Keratinocyte (primary cell): ENCODE results near the gene PAPOLB. TPM values are rescaled to one million over a fixed set of nuclear protein-coding genes. Genes with fewer than 3 reads are reported as not detected.

Experiments
- DNase-seq: peaks from one replicate; pipeline ENCODE4 v3.0.0-alpha.2; 2011; ENCODE audit warnings: low read depth, missing footprints, low spot score
- FAIRE-seq: peaks from 2 replicates; lab custom pipeline; 2011; peaks lifted over from hg19 to GRCh38; lab: Jason Lieb, UNC
- H2AFZ ChIP-seq: 2 replicates; pipeline ENCODE4 v1.6.0; 2012; ENCODE audit warnings: low read length, control low read depth, inconsistent platforms; ENCODE audit not compliant: control insufficient read depth
- H3K27ac ChIP-seq: 2 replicates; pipeline ENCODE4 v1.5.1; 2011; ENCODE audit warnings: low read length; ENCODE audit not compliant: control insufficient read depth, insufficient read depth
- H3K27me3 ChIP-seq: 3 replicates; pipeline ENCODE4 v1.6.0; 2011; ENCODE audit warnings: low read length; ENCODE audit not compliant: control insufficient read depth, insufficient read depth; ENCODE audit errors: extremely low read depth
- H3K36me3 ChIP-seq, 2 experiments: 2 replicates in 1 of 2; 3 replicates in 1 of 2; pipeline ENCODE4 v1.5.1; 2011; ENCODE audit warnings: low read length in 2 of 2, mild to moderate bottlenecking in 1 of 2; ENCODE audit not compliant: control insufficient read depth in 2 of 2, insufficient read depth in 2 of 2; ENCODE audit errors: extremely low read depth in 1 of 2
- H3K4me1 ChIP-seq: 3 replicates; pipeline ENCODE4 v1.5.1; 2011; ENCODE audit warnings: low read length; ENCODE audit not compliant: control insufficient read depth, insufficient read depth; ENCODE audit errors: extremely low read depth
- H3K4me2 ChIP-seq: 3 replicates; pipeline ENCODE4 v1.6.0; 2011; ENCODE audit warnings: low read depth, low read length; ENCODE audit not compliant: control insufficient read depth, insufficient read depth; ENCODE audit errors: extremely low read depth
- H3K4me3 ChIP-seq, 3 experiments: fragments of 200-600 bp in 1 of 3; sonication (generic) in 1 of 3; 2 replicates in 2 of 3; 3 replicates in 1 of 3; pipeline ENCODE4 v1.5.1; 2011 to 2016; ENCODE audit warnings: low read length in 3 of 3, mild to moderate bottlenecking in 3 of 3, control low read depth in 2 of 3, inconsistent platforms in 1 of 3, low read depth in 1 of 3, mixed read lengths in 1 of 3, mixed run types in 1 of 3, moderate library complexity in 1 of 3; ENCODE audit not compliant: control insufficient read depth in 2 of 3, insufficient read depth in 2 of 3; ENCODE audit errors: extremely low read depth in 1 of 3
- H3K79me2 ChIP-seq: 2 replicates; pipeline ENCODE4 v1.6.0; 2012; ENCODE audit warnings: low read length; ENCODE audit not compliant: control insufficient read depth, insufficient read depth
- H3K9ac ChIP-seq: 3 replicates; pipeline ENCODE4 v1.6.0; 2011; ENCODE audit warnings: low read length; ENCODE audit not compliant: control insufficient read depth, insufficient read depth; ENCODE audit errors: extremely low read depth
- H3K9me1 ChIP-seq: 3 replicates; pipeline ENCODE4 v1.6.0; 2011; ENCODE audit warnings: low read length; ENCODE audit not compliant: control insufficient read depth, insufficient read depth; ENCODE audit errors: extremely low read depth
- H3K9me3 ChIP-seq: 2 replicates; pipeline ENCODE4 v1.5.1; 2012; ENCODE audit warnings: low read depth, low read length; ENCODE audit not compliant: control insufficient read depth
- H4K20me1 ChIP-seq: 3 replicates; pipeline ENCODE4 v1.6.0; 2011; ENCODE audit warnings: low read length; ENCODE audit not compliant: control insufficient read depth, insufficient read depth; ENCODE audit errors: extremely low read depth
- CTCF ChIP-seq, 3 experiments: IDR thresholded peaks in 1 of 3; conservative IDR thresholded peaks in 1 of 3; optimal IDR thresholded peaks in 1 of 3; 2 replicates in 2 of 3; 3 replicates in 1 of 3; pipeline versions ENCODE3 to v1.5.1; 2011; ENCODE audit warnings: low read length in 3 of 3, mild to moderate bottlenecking in 3 of 3, moderate library complexity in 2 of 3, control low read depth in 1 of 3, inconsistent platforms in 1 of 3; ENCODE audit not compliant: insufficient read depth in 2 of 3; ENCODE audit errors: extremely low read depth in 1 of 3
- EZH2 ChIP-seq: IDR thresholded peaks from one replicate; pipeline ENCODE4 v1.6.1; 2012; ENCODE audit warnings: inconsistent platforms, mild to moderate bottlenecking, low read length, moderate library complexity
- dilution Hi-C: fragments of 300-500 bp; cut with MboI; formaldehyde crosslinking; loops from one replicate; pipeline ENCODE4 v1.7.0; 2020; ENCODE audit warnings: low sequenced_read_pairs; ENCODE audit not compliant: extremely low pct_ligation_motif_present
- polyA plus RNA-seq, 5 experiments: library from polyadenylated mRNA; depleted of rRNA in 3 of 5; stranded (reverse) in 3 of 5; stranded (forward) in 1 of 5; unstranded in 1 of 5; fragments of >200 nt; gene quantifications; 1 replicate in 1 of 5; 2 replicates in 3 of 5; 3 replicates in 1 of 5; pipeline versions ENCODE4 v1.2.1 to v1.2.3, GENCODE V29; 2011 to 2012; ENCODE audit warnings: missing spikeins in 2 of 5, low read depth in 1 of 5, low replicate concordance in 1 of 5

Gene PAPOLB
- polyA plus RNA-seq, 1 donor (not counting 4 experiments of a cell fraction or from before 2014, with no cell fraction given): not detected

GRCh38 chr7:4862156-4862555, 326 bp upstream of the PAPOLB start:
- peaks cover 19% of the 10 kb centered on the region for H3K27me3 ChIP-seq
- dilution Hi-C loops: no loop called here
- no peak for TF ChIP-seq EZH2
- TF ChIP-seq CTCF (optimal IDR thresholded peaks at IDR 0.05 in 1 of 3, IDR thresholded peaks at IDR 0.05 in 1 of 3, conservative IDR thresholded peaks at IDR 0.05 in 1 of 3; ENCODE audit: extremely low read depth in 1 of 3, insufficient read depth in 2 of 3, low read length in 3 of 3): no peak
- no peak overlapping the region for H3K9ac ChIP-seq
- no peaks in the 10 kb centered on the region for H3K4me1 ChIP-seq
- no peak overlapping the region for H2AFZ ChIP-seq
- H4K20me1 ChIP-seq: no peaks in the 10 kb centered on the region
- H3K9me3 ChIP-seq: peaks cover 2% of the 10 kb centered on the region
- no peaks in the 10 kb centered on the region for H3K36me3 ChIP-seq
- no peak for FAIRE-seq
- no peaks in the 10 kb centered on the region for H3K9me1 ChIP-seq
- no peak overlapping the region for H3K4me3 ChIP-seq
- no peaks in the 10 kb centered on the region for H3K79me2 ChIP-seq
- H3K27ac ChIP-seq: no peak overlapping the region
- DNase-seq: no peak
- H3K4me2 ChIP-seq: no peak overlapping the region

GRCh38 chr7:4861227-4861626, 603 bp downstream of the PAPOLB start:
- Histone ChIP-seq H3K4me1 (no peaks in the 10 kb centered on the region), H3K36me3 (no peaks in the 10 kb centered on the region), H3K4me2 (no peak overlapping the region), H3K4me3 (no peak overlapping the region), H3K9me1 (no peaks in the 10 kb centered on the region), H4K20me1 (no peaks in the 10 kb centered on the region), H2AFZ (no peak overlapping the region), H3K27ac (no peak overlapping the region), H3K79me2 (no peaks in the 10 kb centered on the region), H3K9me3 (peaks cover 2% of the 10 kb centered on the region), H3K27me3 (peaks cover 19% of the 10 kb centered on the region), H3K9ac (no peak overlapping the region)
- dilution Hi-C loops: no loop called here
- TF ChIP-seq EZH2 (peak; percentile 43), CTCF (optimal IDR thresholded peaks at IDR 0.05 in 1 of 3, IDR thresholded peaks at IDR 0.05 in 1 of 3, conservative IDR thresholded peaks at IDR 0.05 in 1 of 3; ENCODE audit: extremely low read depth in 1 of 3, insufficient read depth in 2 of 3, low read length in 3 of 3) (no peak)
- DNase-seq: no peak
- FAIRE-seq: no peak
